DOHH2 (cell line): ENCODE measurements around the gene DDX54.

ENCODE experiments used
- EZH2phosphoT487 ChIP-seq: fragments of 200-600 bp; sonication (generic); IDR thresholded peaks from 2 replicates; pipeline ENCODE4 v1.6.1; 2017; ENCODE audit warnings: borderline replicate concordance, mild to moderate bottlenecking, antibody characterized with exemption, low read length, moderate library complexity, mixed read lengths
- TF ChIP-seq, protein P1 (sequence below): fragments of 200-600 bp; sonication (generic); IDR thresholded peaks from one replicate; pipeline ENCODE4 v1.5.1; 2014; ENCODE audit warnings: antibody characterized with exemption, mild to moderate bottlenecking, low read depth, low read length; ENCODE audit not compliant: poor library complexity, severe bottlenecking

DNA sequence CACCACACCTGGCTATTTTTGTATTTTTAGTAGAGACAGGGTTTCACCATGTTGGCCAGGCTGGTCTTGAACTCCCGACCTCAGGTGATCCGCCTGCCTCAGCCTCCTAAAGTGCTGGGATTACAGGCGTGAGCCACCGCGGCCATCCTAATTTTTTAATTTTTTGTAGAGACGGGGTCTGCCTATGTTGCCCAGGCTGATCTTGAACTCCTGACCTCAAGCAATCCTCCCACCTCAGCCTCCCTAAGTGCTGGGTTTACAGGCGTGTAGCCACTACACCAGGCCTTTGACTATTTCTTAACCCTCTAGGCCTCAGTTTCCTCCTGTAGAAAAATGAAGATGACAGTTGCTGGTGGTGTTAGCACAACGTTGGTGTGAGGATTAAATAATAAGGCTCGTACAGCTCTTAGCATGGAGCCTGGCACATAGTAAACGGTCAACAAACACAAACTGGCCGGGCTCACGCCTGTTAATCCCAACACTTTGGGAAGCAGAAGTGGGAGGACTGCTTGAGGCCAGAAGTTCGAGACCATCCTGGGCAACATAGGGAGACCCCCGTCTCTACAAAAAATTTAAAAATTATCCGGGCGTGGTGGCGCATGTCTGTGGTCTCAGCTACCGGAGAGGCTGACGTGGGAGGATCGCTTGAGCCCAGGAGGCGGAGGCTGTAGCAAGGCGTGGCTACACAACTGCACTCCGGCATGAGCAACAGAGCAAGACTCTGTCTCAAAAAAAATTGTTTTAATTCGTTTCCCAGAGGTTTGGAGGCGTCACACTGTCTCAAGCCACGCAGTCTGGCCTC is 979 bp downstream of the DDX54 start:
- TF ChIP-seq, protein P1, sequence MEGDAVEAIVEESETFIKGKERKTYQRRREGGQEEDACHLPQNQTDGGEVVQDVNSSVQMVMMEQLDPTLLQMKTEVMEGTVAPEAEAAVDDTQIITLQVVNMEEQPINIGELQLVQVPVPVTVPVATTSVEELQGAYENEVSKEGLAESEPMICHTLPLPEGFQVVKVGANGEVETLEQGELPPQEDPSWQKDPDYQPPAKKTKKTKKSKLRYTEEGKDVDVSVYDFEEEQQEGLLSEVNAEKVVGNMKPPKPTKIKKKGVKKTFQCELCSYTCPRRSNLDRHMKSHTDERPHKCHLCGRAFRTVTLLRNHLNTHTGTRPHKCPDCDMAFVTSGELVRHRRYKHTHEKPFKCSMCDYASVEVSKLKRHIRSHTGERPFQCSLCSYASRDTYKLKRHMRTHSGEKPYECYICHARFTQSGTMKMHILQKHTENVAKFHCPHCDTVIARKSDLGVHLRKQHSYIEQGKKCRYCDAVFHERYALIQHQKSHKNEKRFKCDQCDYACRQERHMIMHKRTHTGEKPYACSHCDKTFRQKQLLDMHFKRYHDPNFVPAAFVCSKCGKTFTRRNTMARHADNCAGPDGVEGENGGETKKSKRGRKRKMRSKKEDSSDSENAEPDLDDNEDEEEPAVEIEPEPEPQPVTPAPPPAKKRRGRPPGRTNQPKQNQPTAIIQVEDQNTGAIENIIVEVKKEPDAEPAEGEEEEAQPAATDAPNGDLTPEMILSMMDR, result no peak
- TF ChIP-seq EZH2phosphoT487, result no peak
